ENCODE measurements around the gene ANKRD45.
A peak's percentile ranks its signal among the peaks of the same experiment; 100 is the strongest.
"Not testable (repeated sequence)": the region's sequence is repeated elsewhere in the genome, so short reads cannot be mapped to it uniquely, and the experiment has no call there.

ANKRD45 gene, protein sequence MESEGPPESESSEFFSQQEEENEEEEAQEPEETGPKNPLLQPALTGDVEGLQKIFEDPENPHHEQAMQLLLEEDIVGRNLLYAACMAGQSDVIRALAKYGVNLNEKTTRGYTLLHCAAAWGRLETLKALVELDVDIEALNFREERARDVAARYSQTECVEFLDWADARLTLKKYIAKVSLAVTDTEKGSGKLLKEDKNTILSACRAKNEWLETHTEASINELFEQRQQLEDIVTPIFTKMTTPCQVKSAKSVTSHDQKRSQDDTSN

GRCh38 chr1:173669491-173669941 is at the start of gene ANKRD45:
ANKRD45 (minus strand) TSS chr1:173669851; CDS start chr1:173659418, 10,433 bp downstream.
- TF ChIP-seq POLR2A (IDR thresholded peaks at IDR 0.05; ENCODE audit: low read depth, low read length), result no peak
- DNase-seq (ENCODE audit: insufficient read length, low spot score), result no peak
- no peak for FAIRE-seq

GRCh38 chr1:173717238-173717637 is 47.6 kb upstream of the ANKRD45 start:
- FAIRE-seq, result no peak
- no peak for DNase-seq (ENCODE audit: insufficient read length, low spot score)
- no peak for TF ChIP-seq POLR2A (IDR thresholded peaks at IDR 0.05; ENCODE audit: low read depth, low read length)

DNA sequence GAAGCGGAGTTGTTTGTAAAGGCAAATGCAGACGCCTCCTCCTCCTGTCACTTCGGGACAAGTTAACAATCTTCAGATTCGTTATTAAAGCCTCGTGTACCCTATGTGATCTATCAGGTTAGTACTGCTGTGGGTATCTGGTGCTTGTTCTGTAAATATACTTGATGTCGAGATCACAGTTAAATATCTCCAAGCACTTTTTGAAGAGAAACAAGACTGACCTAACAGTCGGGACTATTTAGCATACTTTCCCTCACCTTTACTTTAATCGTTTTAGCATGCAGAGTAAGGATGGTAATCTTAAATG is 45.8 kb upstream of the ANKRD45 start:
- TF ChIP-seq POLR2A (IDR thresholded peaks at IDR 0.05; ENCODE audit: low read depth, low read length), result no peak
- DNase-seq (ENCODE audit: insufficient read length, low spot score) (no peak), FAIRE-seq (no peak)

GRCh38 chr1:173714759-173715537 is 45.3 kb upstream of the ANKRD45 start, which contains the start of gene KLHL20:
KLHL20 (plus strand) TSS chr1:173714981; CDS start chr1:173716044, 1,063 bp downstream.
- DNase-seq (ENCODE audit: insufficient read length, low spot score) (peak; percentile 65), FAIRE-seq (peak; percentile 92)
- TF ChIP-seq POLR2A (IDR thresholded peaks at IDR 0.05; ENCODE audit: low read depth, low read length), result peak; percentile 95

DNA sequence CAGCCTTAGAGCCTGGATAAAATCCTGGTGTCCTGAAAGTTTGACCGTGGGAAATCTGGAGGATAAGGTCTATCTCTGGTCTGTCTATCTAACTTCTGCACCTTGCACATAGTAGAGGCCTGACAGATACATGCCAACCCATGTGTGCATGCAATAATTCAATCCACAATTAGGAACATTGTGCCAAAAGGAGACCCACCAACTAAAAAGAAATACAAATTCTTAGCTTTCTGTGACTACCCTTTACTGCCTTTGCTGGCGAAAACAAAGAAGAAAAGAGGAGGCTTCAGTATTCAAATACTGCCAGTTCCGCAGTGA is 44.7 kb upstream of the ANKRD45 start:
- no peak for FAIRE-seq
- no peak for TF ChIP-seq POLR2A (IDR thresholded peaks at IDR 0.05; ENCODE audit: low read depth, low read length)
- DNase-seq (ENCODE audit: insufficient read length, low spot score), result no peak

GRCh38 chr1:173708787-173709186 is 39.1 kb upstream of the ANKRD45 start:
- no peak for TF ChIP-seq POLR2A (IDR thresholded peaks at IDR 0.05; ENCODE audit: low read depth, low read length)
- no peak for DNase-seq (ENCODE audit: insufficient read length, low spot score)
- FAIRE-seq, result no peak

GRCh38 chr1:173705117-173705516 is 35.5 kb upstream of the ANKRD45 start:
- no peak for FAIRE-seq
- TF ChIP-seq POLR2A (IDR thresholded peaks at IDR 0.05; ENCODE audit: low read depth, low read length), result no peak

DNA sequence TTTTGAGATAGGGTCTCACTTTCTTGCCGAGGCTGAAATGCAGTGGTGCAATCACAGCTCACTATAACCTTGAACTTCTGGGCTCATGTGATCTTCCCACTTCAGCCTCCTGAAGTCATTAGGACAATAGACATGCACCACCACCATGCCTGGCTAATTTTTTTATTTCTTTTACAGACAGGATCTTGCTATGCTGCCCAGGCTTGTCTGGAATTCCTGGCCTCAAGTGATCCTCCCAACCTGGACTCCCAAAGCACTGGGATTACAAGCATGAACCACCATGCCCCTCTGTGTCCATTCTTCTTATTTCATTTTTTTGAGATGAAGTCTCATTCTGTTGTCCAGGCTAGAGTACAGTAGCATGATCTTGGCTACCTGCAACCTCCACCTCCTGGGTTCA is 33.1 kb upstream of the ANKRD45 start:
- DNase-seq (ENCODE audit: insufficient read length, low spot score) (no peak), FAIRE-seq (no peak)
- TF ChIP-seq POLR2A (IDR thresholded peaks at IDR 0.05; ENCODE audit: low read depth, low read length), result no peak

More at GRCh38 chr1:173705117-173705516, 35.5 kb upstream of the ANKRD45 start:
- no peak for DNase-seq (ENCODE audit: insufficient read length, low spot score)

DNA sequence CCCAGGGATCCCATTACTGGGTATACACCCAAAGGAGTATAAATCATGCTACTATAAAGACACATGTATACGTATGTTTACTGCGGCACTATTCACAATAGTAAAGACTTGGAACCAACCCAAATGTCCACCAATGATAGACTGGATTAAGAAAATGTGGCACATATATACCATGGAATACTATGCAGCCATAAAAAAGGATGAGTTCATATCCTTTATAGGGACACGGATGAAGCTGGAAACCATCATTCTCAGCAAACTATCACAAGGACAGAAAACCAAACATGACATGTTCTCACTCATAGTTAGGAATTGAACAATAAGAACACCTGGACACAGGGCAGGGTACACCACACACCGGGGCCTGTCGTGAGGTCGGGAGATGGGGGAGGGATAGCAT is 31.6 kb upstream of the ANKRD45 start:
- FAIRE-seq; DNase-seq (ENCODE audit: insufficient read length, low spot score): not testable (repeated sequence)

DNA sequence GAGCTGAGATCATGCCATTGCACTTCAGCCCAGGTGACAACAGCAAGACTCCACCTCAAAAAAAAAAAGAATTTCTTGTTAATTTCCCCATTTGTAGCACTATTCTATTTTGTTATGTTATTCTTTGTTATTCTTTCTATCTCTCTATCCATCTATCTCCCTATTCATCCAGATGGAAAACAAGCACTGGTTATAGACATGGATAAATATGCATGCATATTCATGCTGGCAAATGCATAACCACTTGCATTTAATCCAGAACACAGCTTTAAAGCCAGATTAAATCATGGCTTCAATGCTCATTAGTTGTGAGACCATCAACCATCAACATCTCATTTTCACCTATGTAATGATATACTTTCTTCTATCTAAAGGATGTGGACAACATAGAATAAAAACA is 23.6 kb upstream of the ANKRD45 start:
- no peak for TF ChIP-seq POLR2A (IDR thresholded peaks at IDR 0.05; ENCODE audit: low read depth, low read length)
- FAIRE-seq, result no peak
- DNase-seq (ENCODE audit: insufficient read length, low spot score), result no peak

- no peak for TF ChIP-seq POLR2A (IDR thresholded peaks at IDR 0.05; ENCODE audit: low read depth, low read length)
- DNase-seq (ENCODE audit: insufficient read length, low spot score) (no peak), FAIRE-seq (no peak)
Measured at GRCh38 chr1:173688300-173688699, 18.6 kb upstream of the ANKRD45 start.

DNA sequence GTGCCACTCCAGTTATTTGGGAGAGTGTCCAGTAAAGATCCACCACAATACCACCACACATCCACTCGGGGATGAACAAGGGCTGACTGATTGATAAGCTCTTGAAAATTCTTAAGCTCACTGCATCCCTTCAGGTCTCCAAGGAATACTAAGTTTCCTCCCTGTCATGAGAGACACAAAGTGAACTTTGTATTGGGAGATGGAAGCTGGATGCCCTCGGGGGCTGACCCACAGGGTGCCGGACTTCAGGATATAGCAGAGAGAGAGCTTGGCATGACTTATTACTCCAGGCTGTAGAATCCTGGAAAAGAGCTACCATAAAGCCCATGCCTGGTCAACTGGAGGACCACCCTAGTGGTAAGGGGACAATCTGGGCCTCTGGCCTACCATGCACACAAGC is 15.5 kb upstream of the ANKRD45 start:
- DNase-seq (ENCODE audit: insufficient read length, low spot score); FAIRE-seq: not testable (repeated sequence)

DNA sequence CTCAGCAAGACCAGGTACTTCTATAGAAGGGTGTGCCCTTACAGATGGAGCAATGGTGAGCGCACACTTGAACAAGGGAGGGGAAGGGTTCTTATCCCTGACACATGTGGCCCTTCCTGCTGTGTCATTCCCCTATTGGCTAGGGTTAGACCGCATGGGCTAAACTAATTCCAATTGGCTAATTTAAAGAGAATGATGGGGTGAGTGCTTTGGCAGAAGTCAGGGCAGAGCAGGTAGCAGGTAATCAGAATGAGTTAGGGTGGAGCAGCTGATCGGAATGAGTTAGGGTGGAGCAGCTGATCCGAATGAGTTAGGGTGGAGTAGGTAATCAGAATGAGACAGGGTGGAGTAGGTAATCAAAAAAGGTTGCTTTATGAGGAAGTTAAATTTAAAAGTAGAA is 14.2 kb upstream of the ANKRD45 start:
- not testable (repeated sequence) for DNase-seq (ENCODE audit: insufficient read length, low spot score); FAIRE-seq

GRCh38 chr1:173682184-173682583 is 12.5 kb upstream of the ANKRD45 start:
- FAIRE-seq, result no peak
- no peak for TF ChIP-seq POLR2A (IDR thresholded peaks at IDR 0.05; ENCODE audit: low read depth, low read length)
- DNase-seq (ENCODE audit: insufficient read length, low spot score), result no peak

DNA sequence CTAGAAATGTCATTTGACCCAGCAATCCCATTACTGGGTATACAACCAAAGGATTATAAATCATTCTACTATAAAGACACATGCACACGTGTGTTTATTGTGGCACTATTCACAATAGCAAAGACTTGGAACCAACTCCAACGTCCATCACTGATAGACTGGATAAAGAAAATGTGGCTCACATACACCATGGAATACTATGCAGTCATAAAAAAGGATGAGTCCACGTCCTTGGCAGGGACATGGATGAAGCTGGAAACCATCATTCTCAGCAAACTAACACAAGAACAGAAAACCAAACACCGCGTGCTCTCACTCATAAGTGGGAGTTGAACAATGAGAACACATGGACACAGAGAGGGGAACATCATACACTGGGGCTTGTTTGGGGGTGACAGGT is 10.5 kb upstream of the ANKRD45 start:
- not testable (repeated sequence) for DNase-seq (ENCODE audit: insufficient read length, low spot score); FAIRE-seq

DNA sequence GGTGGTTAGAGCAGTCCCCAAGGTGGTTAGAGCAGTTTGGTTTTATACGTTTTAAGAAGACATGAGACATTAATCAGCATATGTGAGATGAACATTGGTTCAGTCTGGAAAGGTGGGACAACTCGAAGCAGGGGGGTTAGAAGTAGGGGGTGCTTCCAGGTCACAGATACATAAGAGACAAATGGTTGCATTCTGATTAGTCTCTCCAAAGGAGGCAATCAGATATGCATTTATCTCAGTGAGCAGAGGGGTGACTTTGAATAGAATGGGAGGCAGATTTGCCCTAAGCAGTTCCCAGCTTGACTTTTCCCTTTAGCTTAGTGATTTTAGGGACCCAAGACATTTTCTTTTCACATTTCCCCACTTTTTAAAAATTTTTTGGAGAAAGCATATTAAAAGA is 4.8 kb upstream of the ANKRD45 start:
- DNase-seq (ENCODE audit: insufficient read length, low spot score); FAIRE-seq: not testable (repeated sequence)
